ACC112 (cell line): ENCODE data around the gene SLC6A19.

Experiments
- H2AFZ ChIP-seq: fragments of 200-600 bp; sonication (generic); one replicate; pipeline ENCODE4 v1.6.0; 2017; ENCODE audit warnings: antibody characterized with exemption, low read length; ENCODE audit not compliant: unreplicated experiment
- H3K27ac ChIP-seq: fragments of 200-600 bp; sonication (generic); 2 replicates; pipeline ENCODE4 v1.5.1; 2014; ENCODE audit warnings: low read depth, mild to moderate bottlenecking, antibody characterized with exemption, low read length, moderate library complexity
- H3K27me3 ChIP-seq: fragments of 200-600 bp; sonication (generic); 2 replicates; pipeline ENCODE4 v1.6.1; 2014; ENCODE audit warnings: mild to moderate bottlenecking, antibody characterized with exemption, low read length, moderate library complexity, mixed read lengths; ENCODE audit not compliant: insufficient read depth
- H3K36me3 ChIP-seq: fragments of 200-600 bp; sonication (generic); 2 replicates; pipeline ENCODE4 v1.6.1; 2016; ENCODE audit warnings: mild to moderate bottlenecking, antibody characterized with exemption, low read length, moderate library complexity, mixed read lengths; ENCODE audit not compliant: insufficient read depth
- H3K4me1 ChIP-seq: fragments of 200-600 bp; sonication (generic); one replicate; pipeline ENCODE4 v1.6.1; 2016; ENCODE audit warnings: low read length, mixed read lengths; ENCODE audit not compliant: insufficient read depth, unreplicated experiment, control insufficient read depth
- H3K4me3 ChIP-seq: fragments of 200-600 bp; sonication (generic); 2 replicates; pipeline ENCODE4 v1.5.1; 2014; ENCODE audit warnings: mild to moderate bottlenecking, low read depth, low read length
- H3K79me2 ChIP-seq: fragments of 200-600 bp; sonication (generic); one replicate; pipeline ENCODE4 v1.6.0; 2016; ENCODE audit warnings: low read length; ENCODE audit not compliant: control insufficient read depth, unreplicated experiment, insufficient read depth

The SLC6A19 gene

GRCh38 chr5:1235838-1236237 lies 34.4 kb downstream of the SLC6A19 start:
- Histone ChIP-seq H3K27me3 (peaks cover 11% of the 10 kb centered on the region; the same call in 1 of the 2 replicates), H2AFZ (no peak overlapping the region), H3K27ac (no peak overlapping the region), H3K79me2 (no peaks in the 10 kb centered on the region), H3K36me3 (no peaks in the 10 kb centered on the region), H3K4me1 (no peaks in the 10 kb centered on the region), H3K4me3 (no peak overlapping the region)

DNA sequence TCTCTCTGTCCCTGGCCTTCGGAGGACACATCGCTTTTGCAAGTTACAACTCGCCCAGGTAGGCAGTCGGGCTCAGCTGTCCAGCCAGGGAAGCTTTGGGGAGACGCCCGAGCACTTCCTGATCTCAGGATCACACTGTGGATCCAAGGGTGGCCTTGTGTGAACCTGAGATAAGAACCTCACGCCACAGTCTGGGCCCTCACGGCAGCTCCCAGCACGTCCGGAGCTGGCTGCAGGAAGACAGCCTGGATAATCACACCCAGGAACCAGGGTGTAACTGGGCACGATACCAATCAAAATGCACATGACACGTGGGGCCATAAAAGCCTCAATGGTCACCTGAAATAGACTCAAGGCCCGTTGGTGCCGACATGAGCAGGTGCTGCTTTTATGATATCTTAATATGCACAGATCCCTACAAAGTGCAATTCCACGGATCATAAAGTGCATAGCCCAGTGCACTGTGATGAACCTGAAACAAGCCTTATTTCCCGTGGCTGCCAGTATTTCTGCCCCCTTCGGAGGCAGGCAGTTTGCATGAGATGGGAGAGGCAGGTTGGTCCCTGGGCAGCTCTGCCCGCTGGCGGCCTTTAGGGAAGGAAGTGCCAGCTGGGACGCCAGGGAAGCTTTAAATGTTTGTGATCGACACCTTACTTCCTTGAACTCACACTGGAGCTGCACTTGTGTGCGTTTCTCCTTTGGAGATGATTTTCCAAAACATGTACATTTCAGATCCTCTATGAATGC lies 38.3 kb downstream of the SLC6A19 start:
- Histone ChIP-seq H3K4me3 (no peak overlapping the region), H3K36me3 (no peaks in the 10 kb centered on the region), H3K27ac (no peak overlapping the region), H3K27me3 (peaks cover 31% of the 10 kb centered on the region), H3K79me2 (no peaks in the 10 kb centered on the region), H2AFZ (no peak overlapping the region), H3K4me1 (no peaks in the 10 kb centered on the region)

DNA sequence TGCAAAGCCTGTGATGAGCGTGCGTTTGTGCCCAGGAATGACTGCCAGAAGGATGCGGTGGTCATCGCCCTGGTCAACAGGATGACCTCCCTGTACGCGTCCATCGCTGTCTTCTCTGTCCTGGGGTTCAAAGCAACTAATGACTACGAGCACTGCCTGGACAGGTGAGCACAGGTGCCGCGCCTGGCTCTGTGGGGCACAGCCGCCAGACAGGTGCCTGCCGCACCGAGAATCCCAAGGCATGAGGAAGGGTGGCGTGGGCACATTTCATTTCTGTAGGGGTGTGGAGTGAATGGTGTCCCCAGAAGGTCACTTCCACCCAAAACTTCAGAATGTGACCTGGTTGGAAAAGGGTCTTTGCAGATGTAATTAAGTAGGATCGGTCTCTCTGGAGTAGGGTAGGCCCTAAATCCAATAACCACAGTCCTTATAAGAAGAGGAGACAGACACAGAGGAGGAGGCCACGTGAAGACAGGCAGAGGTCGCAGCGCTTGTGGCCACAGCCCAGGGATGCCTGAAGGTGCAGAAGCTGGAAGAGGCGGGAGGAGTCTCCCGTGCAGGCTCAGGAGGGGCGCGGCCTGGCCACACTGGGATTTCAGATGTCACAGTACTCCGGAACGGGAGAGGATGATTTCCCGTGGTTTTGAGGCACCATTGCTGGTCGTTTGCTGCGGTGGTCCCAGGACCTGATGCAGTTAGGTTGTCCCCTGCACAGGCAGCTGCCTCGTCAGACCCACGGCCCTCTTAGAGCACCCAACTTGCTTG lies 39.3 kb downstream of the SLC6A19 start:
- H3K4me3 ChIP-seq = no peak overlapping the region
- no peak overlapping the region for H2AFZ ChIP-seq
- no peak overlapping the region for H3K27ac ChIP-seq
- no peaks in the 10 kb centered on the region for H3K79me2 ChIP-seq
- no peaks in the 10 kb centered on the region for H3K36me3 ChIP-seq
- peaks cover 40% of the 10 kb centered on the region for H3K27me3 ChIP-seq
- no peaks in the 10 kb centered on the region for H3K4me1 ChIP-seq

GRCh38 chr5:1241509-1242080 lies 40.2 kb downstream of the SLC6A19 start:
- Histone ChIP-seq H3K4me3 (no peak overlapping the region), H3K27ac (no peak overlapping the region), H3K27me3 (peaks cover 45% of the 10 kb centered on the region), H2AFZ (no peak overlapping the region), H3K36me3 (no peaks in the 10 kb centered on the region), H3K4me1 (no peaks in the 10 kb centered on the region), H3K79me2 (no peaks in the 10 kb centered on the region)

DNA sequence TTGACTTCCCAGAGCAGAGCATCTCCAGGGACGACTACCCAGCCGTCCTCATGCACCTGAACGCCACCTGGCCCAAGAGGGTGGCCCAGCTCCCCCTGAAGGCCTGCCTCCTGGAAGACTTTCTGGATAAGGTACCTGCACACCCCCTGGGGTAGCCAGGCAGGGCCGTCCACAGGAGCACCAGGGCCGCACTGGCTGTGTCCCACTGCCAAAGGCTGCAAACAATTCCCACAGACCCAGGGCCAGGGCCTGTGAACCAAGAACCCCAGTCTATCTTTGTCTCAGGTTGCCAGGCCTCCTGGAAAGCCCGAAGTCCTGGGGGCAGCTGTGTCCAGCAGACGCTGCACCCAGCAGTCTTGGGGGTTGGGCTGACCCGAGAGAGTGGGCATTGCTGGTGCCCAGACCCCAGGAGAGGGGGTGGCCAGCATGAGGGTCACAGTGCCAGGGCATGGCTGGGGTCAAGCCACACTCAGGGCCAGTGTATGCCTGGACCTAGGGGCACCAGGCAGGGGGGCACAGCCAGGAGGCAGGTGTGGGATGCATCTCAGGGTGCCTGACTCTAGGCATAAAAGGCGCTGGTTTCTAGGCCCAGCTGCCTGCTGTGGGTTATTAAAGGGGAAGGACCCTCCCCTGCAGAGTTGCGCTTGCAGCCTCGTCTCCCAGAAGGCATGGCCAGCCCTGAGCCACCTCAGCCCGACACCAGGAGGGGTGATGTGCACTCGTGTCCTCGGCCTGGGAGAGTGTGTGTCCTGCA lies 41.5 kb downstream of the SLC6A19 start:
- H3K4me3 ChIP-seq = no peak overlapping the region
- no peaks in the 10 kb centered on the region for H3K4me1 ChIP-seq
- no peaks in the 10 kb centered on the region for H3K36me3 ChIP-seq
- no peak overlapping the region for H2AFZ ChIP-seq
- no peaks in the 10 kb centered on the region for H3K79me2 ChIP-seq
- H3K27ac ChIP-seq = no peak overlapping the region
- H3K27me3 ChIP-seq = peaks cover 57% of the 10 kb centered on the region

GRCh38 chr5:1243487-1244130 lies 42.2 kb downstream of the SLC6A19 start:
- H3K4me3 ChIP-seq = no peak overlapping the region
- H3K27me3 ChIP-seq = peaks cover 59% of the 10 kb centered on the region
- H3K79me2 ChIP-seq = no peaks in the 10 kb centered on the region
- H3K27ac ChIP-seq = no peak overlapping the region
- H3K4me1 ChIP-seq = no peaks in the 10 kb centered on the region
- H3K36me3 ChIP-seq = no peaks in the 10 kb centered on the region
- H2AFZ ChIP-seq = no peak overlapping the region

DNA sequence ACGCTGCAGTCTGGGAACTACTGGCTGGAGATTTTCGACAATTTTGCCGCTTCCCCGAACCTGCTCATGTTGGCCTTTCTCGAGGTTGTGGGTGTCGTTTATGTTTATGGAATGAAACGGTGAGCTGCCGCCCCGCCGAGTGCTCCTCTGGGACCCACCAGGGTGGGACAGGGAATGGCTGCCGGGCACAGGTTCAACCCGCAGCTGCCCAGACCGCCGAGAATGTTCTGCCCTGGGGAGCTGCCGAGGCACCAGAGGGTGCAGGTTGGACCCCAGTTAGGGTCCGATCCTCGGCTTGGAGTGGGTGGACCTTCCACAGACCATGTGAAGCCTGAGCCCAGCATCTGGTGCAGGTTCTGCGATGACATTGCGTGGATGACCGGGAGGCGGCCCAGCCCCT lies 42.9 kb downstream of the SLC6A19 start:
- H2AFZ ChIP-seq = no peak overlapping the region
- H3K79me2 ChIP-seq = no peaks in the 10 kb centered on the region
- no peak overlapping the region for H3K4me3 ChIP-seq
- peaks cover 64% of the 10 kb centered on the region for H3K27me3 ChIP-seq
- no peak overlapping the region for H3K27ac ChIP-seq
- H3K4me1 ChIP-seq = no peaks in the 10 kb centered on the region
- H3K36me3 ChIP-seq = no peaks in the 10 kb centered on the region

DNA sequence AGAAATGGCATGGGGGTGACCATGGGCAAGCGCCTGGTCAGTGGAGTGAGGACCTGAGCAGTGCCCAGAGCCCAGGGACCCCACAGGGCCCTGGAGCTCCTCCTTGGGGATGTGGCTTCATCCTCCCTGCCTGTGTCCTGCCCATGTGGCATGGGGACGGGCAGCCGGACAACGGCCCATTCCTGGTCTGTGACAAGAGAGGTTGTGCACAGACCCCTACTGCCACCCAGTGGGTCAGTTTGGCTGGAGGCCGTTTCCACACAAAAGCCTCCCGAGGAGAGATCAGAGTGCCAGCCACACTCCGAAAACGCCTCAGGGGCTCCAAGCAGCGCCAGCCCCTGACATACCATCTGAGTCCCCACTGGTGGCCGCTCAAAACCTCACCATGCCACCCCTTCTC lies 43.6 kb downstream of the SLC6A19 start:
- Histone ChIP-seq H3K27ac (no peak overlapping the region), H3K27me3 (peaks cover 72% of the 10 kb centered on the region), H3K4me3 (no peak overlapping the region), H3K4me1 (no peaks in the 10 kb centered on the region), H3K36me3 (no peaks in the 10 kb centered on the region), H3K79me2 (no peaks in the 10 kb centered on the region), H2AFZ (no peak overlapping the region)

GRCh38 chr5:1245905-1246576 lies 44.6 kb downstream of the SLC6A19 start:
- Histone ChIP-seq H3K27ac (no peak overlapping the region), H3K4me1 (no peaks in the 10 kb centered on the region), H3K27me3 (peaks cover 70% of the 10 kb centered on the region), H3K79me2 (no peaks in the 10 kb centered on the region), H2AFZ (no peak overlapping the region), H3K36me3 (no peaks in the 10 kb centered on the region), H3K4me3 (no peak overlapping the region)
